Left lobe of liver (tissue), 2 donors: ENCODE data around the gene CNTNAP3. TPM values are rescaled to one million over a fixed set of nuclear protein-coding genes. Genes with fewer than 3 reads are reported as not detected.
"Not testable (repeated sequence)": the region's sequence is repeated elsewhere in the genome, so short reads cannot be mapped to it uniquely, and the experiment has no call there.

Experiments
- ATAC-seq: fragments of 200-7000 bp; cut with Tn5 transposase; one replicate; pipeline ENCODE4 v1.9.1; 2020; ENCODE audit warnings: mild to moderate bottlenecking, moderate library complexity
- DNase-seq: peaks from one replicate; pipeline ENCODE4 v3.0.0-alpha.2; 2020; ENCODE audit warnings: low spot score
- total RNA-seq: library from RNA; stranded (reverse); gene quantifications from one replicate; pipeline ENCODE4 v1.2.1, GENCODE V29; 2021
- donor health status: DM: no; HTN: no; CAD: no; lungs with moderate emphysema.
- donor health status: DM: no; HTN: yes; CAD: no.

CNTNAP3 gene
- total RNA-seq: 0.58 TPM

DNA sequence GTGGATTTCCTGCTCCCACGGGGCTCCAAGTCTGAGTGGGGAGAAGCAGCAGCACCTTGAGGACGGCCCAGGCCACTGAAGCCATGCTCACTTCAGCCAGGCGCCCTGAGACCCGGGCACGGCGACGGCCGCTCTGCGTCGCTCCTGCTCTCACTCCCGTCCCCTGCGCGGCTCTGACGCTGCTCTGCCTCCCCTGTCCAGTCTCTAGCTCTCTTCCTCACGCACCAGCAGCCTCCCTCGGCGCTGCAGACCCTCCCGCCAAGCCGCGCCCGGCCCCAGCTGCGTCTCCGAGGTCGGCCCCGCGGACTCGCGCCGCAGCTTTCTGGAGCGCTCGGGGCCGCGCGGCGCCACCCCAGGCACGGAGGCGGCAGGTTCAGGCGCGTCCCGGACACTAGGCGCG, at the start of gene CNTNAP3:
TSS of gene CNTNAP3 (minus strand) at position 188 of the 400 bp plus-strand sequence. CDS start at position 85, 103 bp downstream.
- not testable (repeated sequence) for DNase-seq, ATAC-seq

DNA sequence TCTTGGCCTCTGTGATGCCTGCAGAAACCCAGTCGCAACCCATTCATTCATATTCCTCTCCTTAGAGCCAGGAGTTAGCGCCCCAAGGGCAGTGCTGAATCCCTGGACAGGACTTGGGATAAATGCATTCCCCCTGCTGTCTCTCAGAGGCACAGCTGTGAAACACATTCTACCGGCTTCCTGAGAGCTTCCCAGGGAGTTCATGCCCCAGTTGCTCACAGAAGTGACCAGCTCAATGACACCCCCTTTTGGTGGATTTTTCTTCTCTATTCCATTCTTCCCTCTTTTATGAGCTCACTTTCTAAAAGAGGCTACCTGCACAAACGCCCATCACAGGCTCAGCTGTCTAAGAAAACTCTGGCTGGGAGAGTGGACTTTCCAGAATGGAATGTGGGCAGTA, 8.0 kb downstream of the CNTNAP3 start:
- not testable (repeated sequence) for ATAC-seq, DNase-seq

DNA sequence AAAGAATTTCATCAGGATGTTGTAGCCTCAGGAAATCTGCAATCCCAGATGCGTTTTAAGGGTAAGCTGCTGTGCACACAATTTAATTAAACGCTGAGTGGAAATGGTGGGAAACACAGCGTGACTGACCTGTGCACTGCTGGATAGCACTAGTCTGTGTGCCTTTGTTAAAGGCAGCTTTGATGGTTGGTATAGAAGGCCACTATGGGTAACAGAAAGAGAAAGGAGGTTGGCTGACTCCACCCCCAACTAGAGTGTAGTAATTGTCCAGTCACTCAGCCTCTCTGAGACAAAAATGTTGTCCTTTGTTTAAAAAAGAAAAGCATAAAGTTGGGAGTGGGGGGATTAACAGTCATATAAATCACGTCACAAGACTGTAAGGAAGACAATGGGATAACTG, 45.5 kb downstream of the CNTNAP3 start:
- not testable (repeated sequence) for ATAC-seq, DNase-seq

DNA sequence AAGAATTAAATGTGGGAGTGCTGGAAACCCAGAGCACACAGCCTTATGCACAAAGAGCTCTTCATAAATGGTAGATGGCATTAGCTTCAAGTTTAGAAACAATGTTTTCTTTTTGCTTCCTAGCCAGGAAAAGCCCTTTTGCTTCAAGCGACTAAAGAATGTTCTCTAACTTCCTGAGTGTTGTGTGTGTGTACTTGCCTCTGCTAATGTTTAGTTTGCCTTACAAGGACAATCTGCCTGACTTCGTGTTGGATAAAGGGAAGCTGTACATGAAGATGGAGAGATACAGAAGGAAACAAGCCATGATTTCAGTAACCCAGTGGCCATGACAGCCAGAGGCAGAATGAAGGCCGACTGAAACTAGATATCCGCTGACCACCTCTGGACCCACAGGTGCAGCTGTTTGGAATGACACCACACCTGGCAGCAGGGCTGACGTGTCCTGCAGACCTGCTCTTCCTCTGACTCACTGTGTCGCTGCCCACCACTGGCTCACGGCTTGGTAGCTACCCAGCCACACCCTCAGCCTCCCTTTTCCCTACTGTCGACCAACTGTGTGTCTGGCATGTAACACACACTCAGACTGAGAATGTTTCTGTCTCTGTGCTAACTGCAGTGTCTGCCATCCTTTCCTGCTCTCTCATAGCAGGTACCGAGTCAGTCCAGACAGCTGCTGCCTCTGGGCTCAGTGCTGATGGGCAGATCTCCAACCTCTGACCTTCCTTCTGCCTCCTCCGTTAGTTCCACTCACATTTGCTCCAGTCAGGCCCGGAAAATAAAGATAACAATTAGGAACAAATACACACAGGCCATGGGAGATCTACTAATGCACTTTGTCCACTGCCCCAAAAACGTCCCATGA, 55.6 kb downstream of the CNTNAP3 start:
- not testable (repeated sequence) for DNase-seq

DNA sequence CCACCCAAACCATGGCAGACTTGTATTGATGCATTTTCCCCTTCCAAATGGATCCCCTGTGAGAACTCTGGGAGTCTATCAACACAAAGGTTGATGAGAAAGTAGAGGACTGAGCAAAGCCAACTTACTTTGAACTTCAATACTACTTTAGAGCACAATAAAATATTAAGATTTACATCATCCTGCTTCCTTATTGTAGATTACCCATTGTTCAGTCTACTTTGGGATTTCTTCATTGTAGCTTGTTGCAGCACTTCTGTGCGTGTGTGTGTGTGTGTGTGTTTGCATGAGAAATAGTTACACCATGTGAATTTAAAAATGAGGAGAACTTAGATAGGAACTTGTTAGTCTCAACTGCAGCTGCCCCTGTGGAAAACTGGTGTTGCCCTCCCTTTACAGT, 72.0 kb downstream of the CNTNAP3 start:
- DNase-seq, ATAC-seq: not testable (repeated sequence)

More for the DNA sequence above, 55.6 kb downstream of the CNTNAP3 start:
- ATAC-seq: not testable (repeated sequence)

DNA sequence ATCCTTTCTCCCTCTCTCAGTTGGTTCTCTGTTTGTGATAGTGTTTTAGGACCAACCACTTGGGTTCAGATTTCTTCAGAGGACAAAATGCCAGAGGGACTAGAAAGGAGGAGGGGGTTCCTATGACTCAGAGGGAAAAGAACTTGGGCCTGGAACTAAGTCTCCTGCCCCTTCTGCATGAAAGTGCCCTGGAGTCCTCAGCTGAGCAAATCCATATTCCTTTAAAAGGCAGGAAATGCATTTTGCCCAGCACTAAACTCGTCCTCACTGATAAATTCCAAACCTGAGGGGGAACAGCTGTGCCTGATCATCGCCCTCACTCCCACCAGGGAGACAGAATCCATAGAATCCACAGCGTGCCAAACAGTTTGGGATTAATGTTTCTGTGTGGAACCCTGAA, 78.2 kb downstream of the CNTNAP3 start:
- not testable (repeated sequence) for DNase-seq, ATAC-seq

DNA sequence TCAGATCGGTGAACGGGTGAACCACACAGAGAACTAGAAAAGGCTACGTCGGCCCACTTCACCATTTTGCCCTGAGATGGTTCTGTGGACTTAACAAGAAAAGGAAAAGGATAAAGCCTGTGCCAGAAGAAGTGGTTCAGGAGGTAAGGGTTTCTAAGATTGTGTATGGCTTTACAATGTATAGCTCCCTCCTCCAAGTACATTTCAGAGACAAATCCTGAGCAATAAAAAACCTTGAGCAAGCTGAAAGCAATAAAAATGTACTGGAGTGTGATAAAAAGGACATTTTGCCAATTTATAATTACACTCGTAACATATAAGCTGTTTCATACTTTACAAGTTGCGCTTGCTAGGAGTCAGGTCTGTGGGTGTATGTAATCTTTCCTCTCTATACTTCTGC, 81.3 kb downstream of the CNTNAP3 start:
- not testable (repeated sequence) for DNase-seq, ATAC-seq

DNA sequence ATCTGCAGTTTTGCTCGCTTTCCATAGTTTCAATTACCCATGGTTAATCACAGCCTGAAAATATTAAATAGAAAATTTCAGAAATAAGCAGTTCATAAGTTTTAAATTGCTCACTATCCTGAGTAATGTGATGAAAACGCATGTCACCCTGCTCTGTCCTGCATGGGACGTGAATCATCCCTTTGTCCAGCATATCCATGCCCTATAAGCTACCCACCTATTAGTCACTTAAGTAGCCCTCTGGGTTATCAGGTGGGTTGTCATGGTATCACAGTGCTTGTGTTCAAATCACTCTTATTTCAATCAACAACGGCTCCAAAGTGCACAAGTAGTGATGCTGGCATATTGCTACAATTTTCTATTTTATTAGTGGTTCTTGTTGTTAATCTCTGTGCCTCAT, 82.1 kb downstream of the CNTNAP3 start:
- DNase-seq, ATAC-seq: not testable (repeated sequence)

DNA sequence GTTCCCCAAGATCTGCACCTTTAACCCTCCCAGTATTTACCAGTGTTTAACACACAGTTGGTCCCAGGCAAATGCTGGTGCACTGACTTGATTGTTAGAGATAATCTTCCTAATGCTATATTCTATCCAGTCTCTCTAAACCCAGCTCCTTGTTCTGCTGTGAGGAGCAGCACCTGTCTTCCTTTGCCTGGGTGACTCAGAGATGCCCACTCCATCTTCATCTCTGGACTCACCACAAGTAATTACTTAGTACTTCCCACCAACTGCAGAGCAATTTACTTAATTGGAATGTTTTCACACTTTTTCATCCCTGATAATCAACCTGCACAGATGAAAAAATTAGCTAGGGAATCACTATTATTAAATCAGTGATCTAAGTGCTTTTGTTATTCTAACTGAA, 87.6 kb downstream of the CNTNAP3 start:
- not testable (repeated sequence) for DNase-seq, ATAC-seq

DNA sequence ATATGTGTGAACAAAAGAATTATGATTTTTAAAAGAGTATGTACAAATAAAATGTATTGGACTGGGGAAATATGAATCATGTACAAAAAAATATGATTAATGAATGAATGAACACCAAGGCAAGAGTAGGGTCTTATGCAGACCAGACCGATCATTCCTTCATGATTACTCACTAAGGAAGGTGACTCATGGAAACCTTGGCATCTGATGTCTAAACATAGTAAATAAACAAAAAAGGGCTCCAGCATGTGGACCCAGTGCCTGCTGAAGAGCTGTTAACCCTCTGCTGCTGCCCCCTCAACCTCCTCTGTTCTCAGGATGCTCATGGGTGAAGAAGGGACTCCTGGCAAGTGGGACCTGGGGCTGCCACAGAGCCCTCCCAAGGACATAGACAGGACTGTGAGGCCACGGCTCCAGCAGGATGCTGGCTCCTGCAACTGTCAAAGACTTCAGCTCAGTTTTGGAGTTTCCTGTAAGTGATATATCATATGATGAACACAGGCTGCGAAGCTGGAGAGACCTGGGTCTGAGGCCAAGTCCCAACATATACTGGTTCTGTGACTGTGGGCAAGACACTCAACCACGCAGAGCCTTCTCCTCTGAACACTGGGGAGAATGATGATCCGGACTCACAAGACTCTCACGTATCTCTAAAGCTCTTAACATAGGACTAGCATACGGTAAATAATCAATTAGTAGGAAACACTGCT, 89.8 kb downstream of the CNTNAP3 start:
- not testable (repeated sequence) for ATAC-seq, DNase-seq

DNA sequence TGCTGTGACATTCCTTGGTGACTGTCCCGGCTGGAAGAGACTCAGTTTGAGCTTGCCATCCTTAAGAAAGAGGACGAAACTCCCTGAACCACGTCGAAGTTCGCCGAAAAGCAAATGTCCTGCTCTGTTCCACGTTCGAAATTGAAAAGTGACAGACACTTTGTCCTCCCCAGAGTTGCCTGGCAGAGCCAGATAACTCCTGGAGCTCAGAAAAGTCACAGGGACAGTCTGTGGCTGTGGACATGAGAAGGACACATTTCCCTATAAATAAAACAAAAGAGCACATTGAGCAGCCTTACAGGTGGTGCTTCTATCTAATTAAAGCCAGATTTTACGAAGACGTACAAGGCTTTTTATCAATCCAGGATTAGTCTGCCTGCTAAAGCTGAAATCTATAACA, 116.6 kb downstream of the CNTNAP3 start:
- not testable (repeated sequence) for DNase-seq, ATAC-seq

DNA sequence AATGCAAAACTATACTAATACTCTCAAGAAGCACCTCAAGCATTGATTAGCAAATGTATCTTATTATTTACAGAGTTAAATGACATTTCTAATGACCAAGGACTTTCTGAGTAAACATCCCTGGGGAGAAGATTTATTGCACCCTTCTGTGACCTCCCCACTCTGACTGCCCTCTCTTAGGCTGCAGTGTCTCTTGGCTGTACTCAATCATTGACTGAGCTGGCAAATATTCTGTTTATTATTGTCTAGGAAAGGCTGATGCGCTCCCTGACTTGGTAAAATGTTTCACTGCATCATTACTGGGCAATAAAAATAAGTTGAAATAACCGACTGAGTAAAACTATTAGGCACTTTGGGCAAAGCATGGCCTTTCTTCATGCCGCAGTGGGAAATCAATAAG, 130.3 kb downstream of the CNTNAP3 start:
- not testable (repeated sequence) for ATAC-seq, DNase-seq

DNA sequence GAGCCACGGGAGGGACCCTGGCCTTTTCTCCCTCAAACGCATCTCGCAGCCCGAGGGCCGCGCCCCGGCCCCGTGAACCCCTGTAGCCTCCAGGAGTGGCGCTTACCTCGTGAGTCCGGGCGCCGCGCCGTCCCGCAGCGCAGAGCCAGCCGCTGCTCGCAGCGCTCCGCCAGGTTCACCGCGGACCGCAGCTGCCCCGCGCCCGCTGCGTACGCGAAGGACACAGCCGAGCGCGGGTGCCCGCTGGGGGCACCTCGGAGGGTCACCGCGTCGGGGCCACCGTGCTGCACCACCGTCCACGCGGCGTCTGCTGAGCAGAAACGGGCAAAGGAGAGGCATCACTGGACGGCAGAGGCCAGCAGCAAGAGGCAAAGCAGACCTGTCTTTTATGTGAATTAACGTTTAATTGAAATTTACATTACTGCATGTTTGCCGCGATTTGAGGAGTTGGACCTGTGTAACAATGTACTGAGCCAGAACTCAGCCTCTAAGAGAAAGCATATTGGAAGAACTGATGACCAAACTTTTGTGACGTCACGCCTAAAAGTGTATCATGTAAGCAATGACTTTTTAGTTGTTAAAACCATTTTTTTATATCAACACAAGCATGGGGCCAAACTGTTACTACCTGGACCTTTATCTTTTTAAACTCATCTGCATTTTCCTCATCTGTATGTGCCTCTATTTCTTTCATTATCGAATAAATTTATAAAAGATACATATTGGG, 155.0 kb downstream of the CNTNAP3 start:
- DNase-seq, ATAC-seq: not testable (repeated sequence)

DNA sequence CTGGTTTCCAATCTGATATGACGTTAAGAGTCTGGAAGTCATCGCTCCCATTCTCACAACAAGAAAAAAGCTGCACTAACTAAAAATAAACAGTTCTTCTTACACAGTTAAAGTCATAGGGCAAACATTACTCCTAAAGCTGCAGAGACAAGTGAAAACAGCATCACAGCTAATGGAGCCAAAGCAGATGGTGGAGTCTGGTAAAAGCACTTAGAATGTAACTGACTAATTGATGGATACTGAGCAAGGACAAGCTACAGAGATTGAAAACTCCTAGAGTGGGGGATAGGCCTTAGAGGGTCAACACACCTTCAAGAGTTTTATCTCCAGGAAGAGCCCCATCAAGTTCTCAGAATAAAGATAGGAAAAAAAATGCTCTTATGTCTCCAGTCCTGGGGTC, 166.6 kb downstream of the CNTNAP3 start:
- not testable (repeated sequence) for ATAC-seq, DNase-seq

DNA sequence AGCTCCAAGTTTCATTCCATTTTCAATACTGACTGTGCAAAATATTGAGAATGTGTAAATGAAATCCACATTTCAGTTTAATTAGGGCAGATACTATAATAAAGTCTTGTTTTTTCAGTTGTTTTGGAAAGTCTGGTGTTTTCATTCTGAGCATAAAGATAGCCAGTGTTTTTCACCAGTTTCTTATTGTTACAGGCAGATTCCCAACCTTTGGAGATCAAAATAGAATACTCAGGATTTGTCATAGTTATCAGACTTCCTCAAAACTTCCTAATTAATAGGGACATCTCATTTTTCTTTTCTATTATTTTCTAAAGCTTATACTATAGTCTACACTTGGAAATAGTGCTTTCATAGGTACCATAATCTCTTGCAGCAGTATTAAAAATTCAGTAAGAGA, 176.2 kb downstream of the CNTNAP3 start:
- not testable (repeated sequence) for DNase-seq, ATAC-seq

DNA sequence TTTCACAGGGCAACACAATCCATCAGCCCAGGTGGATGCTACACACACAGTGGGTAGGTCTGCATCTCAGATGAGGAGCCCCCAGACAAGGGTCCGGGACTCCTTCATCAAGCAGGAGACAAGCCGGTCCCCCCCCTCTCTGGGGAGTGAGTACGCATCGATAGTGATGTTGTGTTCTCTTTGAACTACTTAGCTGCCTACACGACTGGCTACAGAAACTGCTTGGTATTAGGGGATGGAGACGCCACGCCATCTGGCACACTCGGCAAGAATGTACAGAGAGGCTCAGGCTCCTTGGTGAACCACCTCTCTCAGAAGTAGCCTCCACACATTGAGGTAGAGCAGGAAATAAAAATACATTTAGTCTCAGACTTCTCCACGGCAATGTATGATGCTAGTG, 179.8 kb downstream of the CNTNAP3 start:
- DNase-seq: no peak
- no peak for ATAC-seq

DNA sequence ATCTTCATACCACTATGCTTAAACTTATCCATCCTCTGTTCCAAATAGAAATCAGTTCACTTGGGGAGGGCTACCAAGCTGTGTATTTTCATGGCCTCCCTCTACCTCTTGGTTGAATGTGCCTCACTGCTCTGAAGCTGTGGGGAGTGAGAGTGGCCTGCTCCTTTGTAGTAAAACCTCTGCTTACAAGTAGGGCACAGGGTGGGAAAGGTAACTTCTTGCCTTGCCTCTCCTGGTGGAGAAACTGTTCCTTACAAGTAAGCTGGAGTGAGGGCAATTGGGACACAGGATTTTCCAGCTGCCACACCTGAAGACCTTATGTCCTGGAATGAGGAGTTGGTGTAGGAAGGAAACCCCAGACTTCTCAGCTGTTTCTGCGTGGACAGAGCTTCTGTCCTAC, 190.8 kb downstream of the CNTNAP3 start:
- not testable (repeated sequence) for ATAC-seq, DNase-seq

DNA sequence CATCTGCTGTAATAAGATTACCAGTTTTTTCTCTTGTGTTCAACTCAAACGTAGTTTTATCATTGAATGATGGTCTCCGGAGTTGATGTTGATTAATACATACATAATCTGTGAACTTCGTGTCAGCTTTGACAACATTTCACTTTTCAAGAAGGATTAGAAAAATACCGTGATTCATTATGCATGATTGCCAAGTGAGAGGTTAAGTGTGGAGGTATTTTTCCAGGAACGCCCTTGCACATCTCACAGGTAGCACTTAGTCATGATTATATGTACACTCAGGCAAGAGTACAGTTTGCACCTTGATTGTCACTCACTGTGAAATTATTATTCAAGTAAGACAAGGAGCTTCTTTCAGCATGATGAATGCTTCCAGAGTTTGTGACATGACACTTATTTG, 202.7 kb downstream of the CNTNAP3 start:
- not testable (repeated sequence) for ATAC-seq, DNase-seq

DNA sequence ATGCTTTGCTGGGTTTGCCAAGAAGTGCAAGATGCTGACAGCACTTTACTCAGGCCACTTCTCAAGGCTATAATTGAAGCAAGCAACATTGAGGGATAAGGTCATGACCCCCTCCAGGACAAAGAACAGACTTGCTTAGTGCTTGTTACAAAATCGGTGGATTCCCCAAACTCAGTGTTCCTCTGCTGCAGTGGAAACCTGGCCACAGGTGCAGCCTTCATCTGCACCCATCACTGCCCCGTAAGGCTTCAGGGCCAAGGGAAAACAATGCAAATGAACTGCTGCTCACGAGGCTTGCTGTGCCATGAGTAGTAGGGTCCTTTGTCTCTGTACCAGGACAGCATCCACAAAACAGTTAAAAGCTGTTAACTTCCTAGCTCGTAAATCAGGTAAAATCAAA, 205.4 kb downstream of the CNTNAP3 start:
- ATAC-seq, DNase-seq: not testable (repeated sequence)

DNA sequence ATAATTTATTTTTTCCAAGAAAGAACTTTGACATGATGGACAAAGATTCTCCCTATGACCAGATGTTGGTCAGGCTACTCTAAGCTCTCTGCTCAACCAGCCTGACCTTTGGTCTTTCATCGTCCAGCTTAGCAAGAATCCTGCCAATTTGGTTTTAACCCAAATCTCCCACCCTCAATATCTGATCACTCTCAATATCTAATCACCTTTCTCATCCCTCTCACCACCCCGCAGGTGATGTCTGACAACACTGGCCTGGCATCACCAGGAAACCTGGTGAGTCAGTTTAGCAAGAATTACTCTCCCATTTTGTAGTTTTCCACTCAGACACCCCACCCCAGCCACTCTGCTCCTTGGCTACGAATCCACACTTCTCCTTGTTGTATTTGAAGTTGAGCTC, 207.9 kb downstream of the CNTNAP3 start:
- ATAC-seq, DNase-seq: not testable (repeated sequence)
